ENCODE data around the gene NFE2L2.
"Not testable (repeated sequence)": the region's sequence is repeated elsewhere in the genome, so short reads cannot be mapped to it uniquely, and the experiment has no call there.

Gene NFE2L2

DNA sequence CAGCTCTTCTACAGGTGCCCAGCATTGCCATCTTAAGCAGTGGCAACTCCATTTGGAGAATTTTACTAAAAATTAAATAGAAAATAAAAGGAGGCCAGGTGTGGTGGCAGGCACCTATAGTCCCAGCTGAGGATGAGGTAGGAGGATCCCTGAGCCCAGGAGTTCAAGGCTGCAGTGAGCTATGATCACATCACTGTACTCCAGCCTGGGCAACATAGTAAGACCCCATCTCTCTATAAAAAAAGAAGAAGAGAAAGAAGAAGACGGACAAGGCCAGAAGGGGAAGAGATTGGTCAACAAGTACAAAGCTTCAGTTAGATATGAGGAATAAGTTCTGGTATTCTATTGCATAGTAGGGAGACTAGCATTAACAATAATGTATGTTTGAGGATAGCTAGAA, 73.6 kb downstream of the NFE2L2 start:
- DNase-seq (ENCODE audit: low spot score): no peak

DNA sequence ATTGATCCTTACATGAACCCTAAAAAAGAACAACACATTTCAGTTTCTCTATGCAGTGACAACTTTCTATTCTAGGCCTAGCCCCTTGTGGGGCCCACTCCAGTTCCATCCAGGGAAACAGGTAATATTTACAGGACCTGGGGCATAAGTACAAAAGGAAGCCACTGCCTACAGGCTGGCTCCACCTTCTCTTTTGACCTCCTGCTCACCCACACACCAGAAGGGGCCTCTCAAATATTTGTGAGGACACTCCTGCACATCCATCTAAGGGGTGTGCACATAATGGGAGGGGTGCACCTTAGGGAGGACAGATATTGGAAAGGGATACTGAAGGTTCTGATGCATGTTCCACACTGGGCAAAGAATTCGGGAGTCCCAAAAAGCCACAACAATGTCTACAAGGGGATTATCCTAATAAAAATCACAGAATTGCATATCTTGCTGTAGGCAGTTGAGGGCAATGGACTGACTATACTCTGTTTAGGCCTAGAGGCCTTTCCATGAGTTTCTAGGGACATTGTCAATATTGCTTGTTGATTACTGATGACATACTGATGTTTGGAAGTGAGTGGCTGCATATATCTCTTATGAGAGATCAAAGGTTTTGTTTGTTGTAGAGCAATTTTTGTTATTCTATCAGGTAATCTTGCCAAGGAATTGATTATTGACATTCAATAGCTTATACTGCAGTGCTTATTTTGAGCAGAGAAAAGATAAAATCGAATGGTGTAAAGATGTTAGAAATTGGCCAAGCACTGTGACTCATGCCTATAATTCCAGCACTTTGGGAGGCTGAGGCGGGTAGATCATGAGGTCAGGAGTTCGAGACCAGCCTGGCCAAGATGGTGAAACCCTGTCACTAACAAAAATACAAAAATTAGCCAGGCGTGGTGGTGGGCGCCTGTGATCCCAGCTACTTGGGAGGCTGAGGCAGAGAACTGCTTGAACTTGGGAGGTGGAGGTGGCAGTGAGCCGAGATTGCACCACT, 75.8 kb downstream of the NFE2L2 start:
- DNase-seq (ENCODE audit: low spot score): no peak

DNA sequence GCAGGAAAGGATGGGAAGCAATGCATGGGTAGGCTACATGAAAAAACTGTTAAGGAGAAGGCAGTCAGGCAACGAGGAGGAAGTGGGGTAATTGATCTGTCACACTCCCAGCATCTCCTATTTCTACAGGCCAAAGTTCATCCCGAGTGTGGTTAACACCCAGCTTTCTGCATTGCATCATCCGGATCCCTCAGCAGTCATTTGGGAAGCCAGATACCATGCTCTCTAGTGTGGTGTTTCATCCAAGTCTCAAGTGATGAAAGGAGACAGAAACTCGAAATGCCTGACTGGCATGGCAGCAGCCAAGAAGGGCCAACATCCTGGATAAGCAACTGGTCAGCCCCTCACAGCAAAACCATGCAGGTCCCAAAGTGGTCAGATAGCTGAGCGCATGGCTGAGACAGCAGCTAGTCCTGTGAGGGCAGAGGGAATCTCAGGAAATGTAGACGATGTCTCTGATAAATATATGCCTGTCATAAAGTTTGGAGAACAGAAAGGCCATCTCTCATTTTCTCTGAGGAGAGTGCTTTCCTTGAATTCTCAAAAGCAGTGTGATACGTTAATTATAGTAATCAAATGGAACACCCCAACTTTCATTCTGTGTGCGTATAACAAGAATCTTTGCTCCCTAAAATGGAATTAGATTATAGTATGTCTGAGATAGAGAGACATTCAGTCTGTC, 76.8 kb downstream of the NFE2L2 start:
- no peak for DNase-seq (ENCODE audit: low spot score)

DNA sequence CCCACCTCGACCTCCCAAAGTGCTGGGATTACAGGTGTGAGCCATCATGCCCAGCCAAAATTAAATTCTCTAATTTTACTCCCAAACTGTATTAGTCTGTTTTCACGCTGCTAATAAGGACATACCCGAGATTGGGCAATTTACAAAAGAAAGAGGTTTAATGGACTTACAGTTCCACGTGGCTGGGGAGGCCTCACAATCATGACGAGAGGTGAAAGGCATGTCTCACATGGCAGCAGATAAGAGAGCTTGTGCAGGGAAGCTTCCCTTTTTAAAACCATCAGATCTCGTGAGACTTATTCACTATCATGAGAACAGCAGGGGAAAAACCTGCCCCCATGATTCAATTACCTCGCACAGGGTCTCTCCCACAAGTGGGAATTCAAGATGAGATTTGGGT, 78.5 kb downstream of the NFE2L2 start:
- not testable (repeated sequence) for DNase-seq (ENCODE audit: low spot score)

DNA sequence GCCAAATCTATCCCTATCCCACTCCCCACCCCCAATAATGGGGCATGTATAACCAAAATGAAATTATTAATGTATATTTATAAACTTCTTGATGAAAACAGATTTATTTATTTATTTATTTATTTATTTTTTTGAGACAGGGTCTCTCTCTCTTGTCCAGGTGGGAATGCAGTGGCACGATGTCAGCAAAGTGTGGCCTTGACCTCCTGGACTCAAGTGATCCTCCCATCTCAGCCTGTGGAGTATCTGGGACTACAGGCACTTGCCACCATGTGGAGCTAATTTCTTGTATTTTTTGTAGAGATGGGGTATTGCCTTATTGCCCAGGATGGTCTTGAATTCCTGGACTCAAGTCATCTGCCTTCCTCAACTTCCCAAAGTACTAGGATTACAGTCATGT, 79.9 kb downstream of the NFE2L2 start:
- DNase-seq (ENCODE audit: low spot score): no peak

DNA sequence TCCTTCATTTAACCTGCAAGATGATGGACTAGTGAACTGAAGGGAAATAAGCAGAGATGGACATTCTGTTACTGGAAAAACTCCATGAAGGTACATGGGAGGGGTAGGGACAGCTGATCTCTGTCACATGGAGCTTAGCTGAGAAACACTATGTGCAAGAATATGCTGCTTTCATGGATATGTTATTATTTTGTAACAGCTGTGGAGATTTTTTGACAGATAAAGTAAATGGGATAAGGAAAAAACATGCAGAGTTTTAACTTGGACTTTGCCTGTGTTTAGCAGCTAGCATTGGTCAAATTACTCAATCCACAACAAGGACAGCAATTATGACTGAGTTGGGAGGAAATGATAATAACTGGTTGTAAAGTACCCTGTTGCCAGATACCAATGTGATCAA, 80.7 kb downstream of the NFE2L2 start:
- DNase-seq (ENCODE audit: low spot score): no peak
